C4-2B (cell line): ENCODE results near the gene MFN2.

Experiments used
- CTCF ChIP-seq: fragments of 450-650 bp; conservative IDR thresholded peaks from 2 replicates; pipeline ENCODE4 v1.5.1; 2017; ENCODE audit warnings: mild to moderate bottlenecking
- ZFX ChIP-seq: fragments of 450-650 bp; IDR thresholded peaks from 2 replicates; pipeline ENCODE4 v1.6.1; 2017

GRCh38 chr1:11952455-11953109 lies 27.7 kb upstream of the MFN2 start:
- TF ChIP-seq CTCF (no peak), ZFX (no peak)
